HL-60 (cell line): Measurements from ENCODE around the gene TBPL1.

Source experiments
- GABPA ChIP-seq: IDR thresholded peaks from 2 replicates; pipeline ENCODE4 v1.6.1; 2012; ENCODE audit warnings: low read depth
- POLR2AphosphoS5 ChIP-seq: IDR thresholded peaks from 2 replicates; pipeline ENCODE4 v1.6.1; 2012; ENCODE audit warnings: low read depth
- SPI1 ChIP-seq: IDR thresholded peaks from 2 replicates; pipeline ENCODE4 v1.6.1; 2012; ENCODE audit warnings: low read depth, mild to moderate bottlenecking, borderline replicate concordance
- TF ChIP-seq, protein P1 (sequence below): IDR thresholded peaks from one replicate; pipeline ENCODE4 v1.5.1; 2011; ENCODE audit warnings: low read length, control low read depth, inconsistent platforms; ENCODE audit not compliant: insufficient read depth
- TF ChIP-seq, protein P2 (sequence below): IDR thresholded peaks from 2 replicates; pipeline ENCODE4 v1.6.1; 2012; ENCODE audit warnings: low read depth; ENCODE audit not compliant: insufficient replicate concordance

DNA sequence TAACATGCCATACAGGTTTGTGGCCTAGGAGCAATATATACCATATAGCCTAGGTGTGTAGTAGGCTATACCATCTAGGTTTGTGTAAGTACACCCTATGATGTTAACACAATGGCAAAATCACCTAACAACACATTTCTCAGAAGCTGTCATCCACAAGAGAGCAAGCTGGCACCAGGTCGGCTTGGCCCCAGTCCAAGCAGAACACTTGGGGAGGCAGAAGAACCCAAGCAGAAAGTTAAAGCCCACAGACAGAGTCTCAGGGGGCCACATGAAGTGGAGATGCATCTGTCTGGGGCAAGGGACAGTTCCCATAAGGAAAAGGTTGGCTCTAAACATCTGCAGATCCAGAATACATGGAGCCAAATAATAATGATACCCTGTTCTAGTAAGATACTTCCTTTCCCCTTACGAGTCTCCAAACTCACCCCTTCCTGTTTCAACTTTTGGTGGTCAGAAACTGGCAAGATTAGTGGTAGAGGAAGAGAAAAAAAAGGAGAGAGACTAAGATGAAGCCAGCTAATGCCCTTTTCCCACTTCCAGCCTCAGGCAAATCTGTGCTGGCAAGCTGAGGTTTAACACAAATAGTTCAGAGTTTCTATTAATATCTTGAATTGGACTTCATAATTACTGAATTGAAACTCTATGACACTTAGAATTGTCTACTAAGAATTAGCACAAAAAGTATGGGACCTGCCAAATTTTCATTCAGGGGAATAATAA, 34.7 kb upstream of the TBPL1 start:
- TF ChIP-seq, protein P1, sequence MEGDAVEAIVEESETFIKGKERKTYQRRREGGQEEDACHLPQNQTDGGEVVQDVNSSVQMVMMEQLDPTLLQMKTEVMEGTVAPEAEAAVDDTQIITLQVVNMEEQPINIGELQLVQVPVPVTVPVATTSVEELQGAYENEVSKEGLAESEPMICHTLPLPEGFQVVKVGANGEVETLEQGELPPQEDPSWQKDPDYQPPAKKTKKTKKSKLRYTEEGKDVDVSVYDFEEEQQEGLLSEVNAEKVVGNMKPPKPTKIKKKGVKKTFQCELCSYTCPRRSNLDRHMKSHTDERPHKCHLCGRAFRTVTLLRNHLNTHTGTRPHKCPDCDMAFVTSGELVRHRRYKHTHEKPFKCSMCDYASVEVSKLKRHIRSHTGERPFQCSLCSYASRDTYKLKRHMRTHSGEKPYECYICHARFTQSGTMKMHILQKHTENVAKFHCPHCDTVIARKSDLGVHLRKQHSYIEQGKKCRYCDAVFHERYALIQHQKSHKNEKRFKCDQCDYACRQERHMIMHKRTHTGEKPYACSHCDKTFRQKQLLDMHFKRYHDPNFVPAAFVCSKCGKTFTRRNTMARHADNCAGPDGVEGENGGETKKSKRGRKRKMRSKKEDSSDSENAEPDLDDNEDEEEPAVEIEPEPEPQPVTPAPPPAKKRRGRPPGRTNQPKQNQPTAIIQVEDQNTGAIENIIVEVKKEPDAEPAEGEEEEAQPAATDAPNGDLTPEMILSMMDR: no peak
- TF ChIP-seq POLR2AphosphoS5: no peak
- TF ChIP-seq, protein P2, sequence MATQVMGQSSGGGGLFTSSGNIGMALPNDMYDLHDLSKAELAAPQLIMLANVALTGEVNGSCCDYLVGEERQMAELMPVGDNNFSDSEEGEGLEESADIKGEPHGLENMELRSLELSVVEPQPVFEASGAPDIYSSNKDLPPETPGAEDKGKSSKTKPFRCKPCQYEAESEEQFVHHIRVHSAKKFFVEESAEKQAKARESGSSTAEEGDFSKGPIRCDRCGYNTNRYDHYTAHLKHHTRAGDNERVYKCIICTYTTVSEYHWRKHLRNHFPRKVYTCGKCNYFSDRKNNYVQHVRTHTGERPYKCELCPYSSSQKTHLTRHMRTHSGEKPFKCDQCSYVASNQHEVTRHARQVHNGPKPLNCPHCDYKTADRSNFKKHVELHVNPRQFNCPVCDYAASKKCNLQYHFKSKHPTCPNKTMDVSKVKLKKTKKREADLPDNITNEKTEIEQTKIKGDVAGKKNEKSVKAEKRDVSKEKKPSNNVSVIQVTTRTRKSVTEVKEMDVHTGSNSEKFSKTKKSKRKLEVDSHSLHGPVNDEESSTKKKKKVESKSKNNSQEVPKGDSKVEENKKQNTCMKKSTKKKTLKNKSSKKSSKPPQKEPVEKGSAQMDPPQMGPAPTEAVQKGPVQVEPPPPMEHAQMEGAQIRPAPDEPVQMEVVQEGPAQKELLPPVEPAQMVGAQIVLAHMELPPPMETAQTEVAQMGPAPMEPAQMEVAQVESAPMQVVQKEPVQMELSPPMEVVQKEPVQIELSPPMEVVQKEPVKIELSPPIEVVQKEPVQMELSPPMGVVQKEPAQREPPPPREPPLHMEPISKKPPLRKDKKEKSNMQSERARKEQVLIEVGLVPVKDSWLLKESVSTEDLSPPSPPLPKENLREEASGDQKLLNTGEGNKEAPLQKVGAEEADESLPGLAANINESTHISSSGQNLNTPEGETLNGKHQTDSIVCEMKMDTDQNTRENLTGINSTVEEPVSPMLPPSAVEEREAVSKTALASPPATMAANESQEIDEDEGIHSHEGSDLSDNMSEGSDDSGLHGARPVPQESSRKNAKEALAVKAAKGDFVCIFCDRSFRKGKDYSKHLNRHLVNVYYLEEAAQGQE: no peak
- no peak for TF ChIP-seq SPI1
- TF ChIP-seq GABPA: no peak
